NCI-H82 treated with DMSO at 0.1 percent for 48 hours (cell line): ENCODE results near the gene PRKCZ.

Experiments
- DNase-seq: peaks from one replicate; lab custom pipeline; 2025; ENCODE audit not compliant: unreplicated experiment; lab: John Stamatoyannopoulos, UW

The PRKCZ gene

DNA sequence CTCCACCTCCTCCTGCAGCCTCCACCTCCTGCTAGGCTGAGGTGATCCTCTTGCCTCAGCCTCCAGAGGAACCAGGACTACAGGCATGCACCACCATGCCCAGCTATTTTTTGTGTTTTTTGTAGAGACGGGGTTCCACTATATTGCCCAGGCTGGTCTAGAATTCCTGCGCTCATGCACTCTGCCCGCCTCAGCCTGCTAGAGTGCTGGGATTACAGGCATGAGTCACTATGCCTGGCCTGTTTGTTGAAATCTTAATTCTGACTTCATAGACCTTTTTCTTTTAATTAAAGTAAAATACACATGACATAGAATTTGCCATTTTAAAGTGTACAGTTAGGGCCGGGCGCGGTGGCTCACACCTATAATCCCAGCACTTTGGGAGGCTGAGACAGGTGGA, 101.7 kb downstream of the PRKCZ start:
- DNase-seq = no peak

- DNase-seq = no peak
Observed at GRCh38 chr1:2152954-2153353, 102.7 kb downstream of the PRKCZ start.

DNA sequence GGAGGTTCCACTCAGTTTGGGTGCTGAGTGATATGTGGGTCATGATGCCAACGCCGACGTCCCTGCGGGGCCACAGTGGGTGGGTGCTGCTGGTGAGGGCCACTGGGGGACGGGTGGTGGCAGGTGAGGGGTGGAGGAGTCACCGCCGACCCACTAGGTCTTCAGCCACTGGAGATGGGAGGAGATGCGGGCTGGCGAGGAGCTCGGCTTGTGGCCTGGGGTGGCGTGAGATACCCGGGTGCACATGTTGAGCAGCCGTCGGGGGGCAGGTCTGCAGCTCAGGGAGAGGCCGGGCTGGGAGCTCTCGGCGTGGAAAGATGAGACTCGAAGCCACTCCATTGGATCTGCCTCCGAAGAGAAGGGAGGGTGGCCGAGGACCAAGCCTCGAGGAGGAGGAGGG, 103.8 kb downstream of the PRKCZ start:
- DNase-seq = no peak

DNA sequence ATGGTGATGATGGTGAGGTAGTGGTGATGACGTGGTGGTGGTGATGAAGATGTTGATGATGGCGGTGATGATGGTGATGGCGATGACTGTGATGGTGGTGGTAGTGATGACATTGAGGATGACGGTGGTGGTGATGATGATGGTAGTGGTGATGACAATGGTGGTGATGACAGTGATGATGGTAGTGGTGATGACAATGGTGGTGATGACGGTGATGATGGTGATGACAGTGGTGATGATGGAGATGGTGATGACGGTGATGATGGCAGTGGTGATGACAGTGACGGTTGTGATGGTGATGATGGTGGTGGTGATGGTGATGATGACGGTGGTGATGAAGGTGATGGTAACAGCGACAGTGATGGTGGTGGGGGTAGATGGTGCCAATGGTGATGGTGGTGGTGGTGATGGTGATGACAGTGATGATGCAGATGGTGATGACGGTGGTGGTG, 105.0 kb downstream of the PRKCZ start:
- no peak for DNase-seq

- no peak for DNase-seq
Observed at GRCh38 chr1:2155788-2156187, 105.6 kb downstream of the PRKCZ start.

DNA sequence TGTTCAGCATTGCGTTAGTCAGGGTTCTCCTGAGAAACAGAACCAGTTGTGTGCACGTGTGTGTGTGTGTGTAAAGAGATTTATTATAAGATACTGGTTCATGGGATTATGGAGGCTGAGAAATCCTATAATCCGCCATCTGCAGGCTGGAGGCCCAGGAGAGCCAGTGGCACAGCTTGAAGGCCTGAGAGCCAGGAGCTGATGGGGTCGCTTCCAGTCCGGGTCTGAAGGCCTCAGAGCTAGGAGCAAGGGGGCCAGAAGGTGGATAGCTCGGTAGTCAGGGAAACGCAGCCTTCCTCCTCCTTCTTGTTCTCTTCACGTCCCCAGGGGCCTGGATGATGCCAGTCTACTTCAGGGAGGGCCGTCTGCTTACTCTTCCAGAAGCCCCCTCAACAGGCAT, 106.7 kb downstream of the PRKCZ start:
- peak; percentile 94 for DNase-seq

- no peak for DNase-seq
Observed at GRCh38 chr1:2157856-2158255, 107.6 kb downstream of the PRKCZ start.

- DNase-seq = no peak
Observed at GRCh38 chr1:2158272-2158671, 108.1 kb downstream of the PRKCZ start.

DNA sequence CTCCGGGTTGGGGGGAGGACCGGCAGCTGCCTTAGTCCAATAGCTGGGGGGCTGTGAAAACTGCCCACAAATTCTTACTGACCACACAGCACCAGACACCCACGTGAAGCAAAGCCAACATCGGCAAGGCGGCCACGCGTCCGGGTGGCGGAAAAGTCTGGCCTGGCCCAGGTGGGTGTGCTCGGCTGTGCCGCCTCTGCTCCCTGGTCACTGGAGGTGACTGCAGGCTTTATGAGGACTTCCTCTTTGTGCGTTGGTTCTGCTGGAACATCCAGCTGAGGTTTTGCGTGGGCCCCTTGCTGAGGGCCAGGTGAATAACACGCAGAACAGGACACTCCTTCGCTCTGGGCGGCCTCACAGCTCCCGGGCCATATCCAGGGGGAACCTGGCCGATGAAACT, 108.9 kb downstream of the PRKCZ start:
- DNase-seq = no peak

DNA sequence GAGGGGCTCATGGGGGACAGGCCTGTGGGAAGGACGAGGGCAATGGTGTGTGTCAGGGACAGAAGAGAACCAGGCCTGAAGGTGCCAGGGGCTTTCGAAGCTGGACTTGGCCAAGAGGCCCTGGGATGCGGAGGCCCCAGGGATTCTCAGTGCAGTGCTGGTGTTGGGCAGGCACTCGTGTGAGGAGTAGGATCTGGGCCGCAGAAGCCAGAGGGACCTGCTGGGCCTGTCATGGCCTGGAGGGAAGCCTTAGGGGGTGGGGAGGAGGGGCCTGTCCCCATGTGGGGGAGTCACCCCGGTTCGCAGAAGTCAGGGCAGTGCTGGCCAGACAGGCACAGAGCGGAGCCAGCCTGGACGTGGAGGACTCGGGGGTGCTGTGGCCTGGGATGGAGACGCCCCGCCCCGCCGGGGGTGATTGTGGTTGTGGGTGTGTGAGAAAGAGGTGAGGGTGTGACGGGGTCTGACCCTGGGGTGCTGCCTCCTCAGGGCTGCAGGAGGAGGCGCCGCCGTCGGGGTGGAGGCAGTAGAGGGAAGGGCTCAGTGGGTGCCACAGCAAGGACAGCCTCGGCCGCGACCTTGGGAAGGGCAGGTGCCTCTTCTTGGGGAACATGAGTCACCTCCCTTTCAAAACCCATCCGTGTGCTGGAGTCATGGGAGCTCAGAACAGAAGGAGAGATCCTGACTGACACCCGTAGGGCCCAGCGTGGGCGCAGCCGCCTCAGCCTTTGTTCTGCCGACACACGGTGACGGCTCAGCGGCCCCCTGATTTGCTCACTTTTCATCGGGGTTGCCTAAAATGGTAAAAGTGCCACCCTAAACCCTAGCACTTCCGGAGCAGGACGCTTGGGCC, 110.5 kb downstream of the PRKCZ start:
- DNase-seq = no peak

GRCh38 chr1:2163205-2163604, 113.0 kb downstream of the PRKCZ start:
- DNase-seq = no peak

DNA sequence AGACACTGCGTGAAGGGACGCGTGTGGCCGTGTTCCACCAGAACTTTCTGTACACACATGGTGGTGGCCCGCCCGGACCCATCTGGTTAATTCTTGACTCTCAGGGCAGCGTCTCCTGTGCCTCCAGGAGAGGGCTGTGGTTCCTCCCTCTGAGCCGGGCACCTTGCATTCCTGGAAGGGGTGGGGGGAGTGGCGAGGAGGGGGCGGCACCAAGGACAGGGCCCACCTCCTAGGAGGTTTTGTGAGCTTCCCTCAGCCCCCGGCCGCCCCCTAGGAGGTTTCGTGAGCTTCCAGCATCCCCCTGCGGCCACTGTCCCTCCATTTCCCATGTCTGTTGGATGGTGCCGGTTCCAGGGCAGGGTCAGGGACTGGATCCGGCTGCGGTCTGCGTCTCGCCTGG, 115.4 kb downstream of the PRKCZ start:
- no peak for DNase-seq

DNA sequence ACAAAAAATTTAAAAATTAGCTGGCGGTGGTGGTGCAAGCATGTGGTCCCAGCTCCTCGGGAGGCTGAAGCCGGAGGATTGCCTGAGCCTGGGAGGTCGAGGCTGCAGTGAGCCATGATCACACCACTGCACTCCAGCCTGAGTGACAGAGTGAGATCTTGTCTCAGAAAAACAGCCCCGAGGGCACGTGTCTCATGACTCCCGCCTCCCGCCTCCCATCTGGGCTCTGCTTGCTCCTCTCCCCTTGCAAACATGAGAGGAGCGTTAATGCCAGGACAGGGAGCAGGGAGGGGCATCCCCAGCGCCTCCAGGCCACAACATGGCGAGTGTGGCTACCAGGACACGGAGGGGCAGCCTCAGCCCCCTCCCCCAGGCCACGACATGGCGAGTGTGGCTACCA, 116.0 kb downstream of the PRKCZ start:
- no peak for DNase-seq

- no peak for DNase-seq
Observed at GRCh38 chr1:2166695-2167094, 116.5 kb downstream of the PRKCZ start.

DNA sequence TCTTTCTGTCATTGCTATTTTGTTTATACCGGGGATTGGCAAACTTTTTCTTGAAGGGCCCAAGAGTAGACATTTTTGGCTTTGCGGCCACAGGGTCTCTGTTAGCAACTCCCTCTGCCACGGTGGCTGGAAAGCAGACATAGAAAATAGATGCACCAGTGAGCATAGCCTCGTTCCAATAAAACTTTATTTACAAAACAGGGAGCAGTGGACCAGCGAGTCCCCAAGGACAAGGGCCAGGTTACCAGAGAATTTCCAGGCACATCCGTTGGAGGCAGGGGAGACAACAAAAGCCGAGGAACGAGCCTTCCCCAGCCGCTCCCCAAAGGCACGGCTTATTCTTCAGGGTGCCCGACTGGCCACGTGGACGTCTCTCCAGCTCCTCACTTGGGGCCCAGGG, 117.9 kb downstream of the PRKCZ start:
- no peak for DNase-seq

- DNase-seq = no peak
Observed at GRCh38 chr1:2168535-2168934, 118.3 kb downstream of the PRKCZ start.

- no peak for DNase-seq
Observed at GRCh38 chr1:2169200-2169836, 119.1 kb downstream of the PRKCZ start.

GRCh38 chr1:2170211-2170610, 120.0 kb downstream of the PRKCZ start:
- no peak for DNase-seq

- DNase-seq = no peak
Observed at GRCh38 chr1:2172012-2172411, 121.8 kb downstream of the PRKCZ start.

DNA sequence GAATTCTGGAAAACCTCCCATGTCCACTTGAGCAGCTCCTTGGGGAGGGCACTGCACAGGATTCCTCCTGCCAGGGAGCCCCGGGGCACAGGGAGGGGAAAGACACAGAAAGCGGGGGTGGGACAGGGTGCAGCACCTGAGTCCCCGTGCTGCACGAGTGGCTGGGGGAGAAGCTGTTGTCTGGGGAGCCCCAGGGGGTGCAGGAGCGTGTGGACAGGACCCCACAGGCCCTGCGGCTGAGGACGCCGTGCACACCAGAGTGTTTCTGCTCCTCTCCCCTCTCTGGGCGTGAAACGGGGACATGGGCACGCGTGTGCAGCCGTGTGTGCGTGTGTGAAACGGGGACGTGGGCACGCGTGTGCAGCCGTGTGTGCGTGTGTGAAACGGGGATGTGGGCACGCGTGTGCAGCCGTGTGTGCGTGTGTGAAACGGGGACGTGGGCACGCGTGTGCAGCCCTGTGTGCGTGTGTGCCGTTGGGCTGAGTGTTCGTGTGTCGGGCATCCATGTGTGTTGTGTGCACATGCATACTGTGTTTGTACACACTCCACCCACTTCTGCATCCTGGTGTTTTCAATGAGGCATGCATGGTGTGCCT, 122.4 kb downstream of the PRKCZ start:
- DNase-seq = no peak

DNA sequence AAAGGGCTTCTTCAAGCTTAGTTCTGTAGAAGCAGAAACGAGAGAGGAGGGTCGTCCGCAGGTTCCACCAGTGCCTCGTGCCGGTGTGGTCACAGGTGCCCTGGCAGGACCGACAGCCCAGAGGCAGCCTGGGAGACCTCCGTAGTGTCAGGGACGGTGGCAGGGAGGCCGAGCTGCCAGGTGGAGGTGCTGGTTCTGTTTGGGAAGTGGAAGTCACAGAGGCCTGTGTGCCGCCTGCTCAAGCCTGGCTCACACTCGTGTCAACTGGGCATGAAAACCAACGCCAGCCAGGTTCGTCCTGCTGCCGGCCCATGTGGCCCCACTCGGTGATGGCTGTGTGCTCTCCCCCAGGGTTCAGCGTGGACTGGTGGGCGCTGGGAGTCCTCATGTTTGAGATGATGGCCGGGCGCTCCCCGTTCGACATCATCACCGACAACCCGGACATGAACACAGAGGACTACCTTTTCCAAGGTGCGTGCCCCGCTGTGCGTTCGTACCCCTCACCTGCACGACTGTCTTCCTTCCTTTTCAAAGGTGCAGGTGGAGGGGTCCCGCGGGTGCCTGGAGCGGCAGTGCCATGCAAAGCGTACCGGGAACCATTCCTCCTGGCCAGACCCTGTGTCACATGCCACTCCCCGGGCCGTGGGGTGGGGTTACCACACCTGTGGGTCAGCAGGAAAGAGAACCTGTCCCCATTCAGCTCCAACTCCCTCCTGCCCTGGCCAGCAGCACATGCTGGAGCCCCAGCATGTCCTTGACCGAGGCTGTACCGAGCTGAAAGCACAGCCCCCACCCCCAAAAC, 123.5 kb downstream of the PRKCZ start:
- DNase-seq = no peak
